Measurements from ENCODE around the gene TRMU.
"Not testable (repeated sequence)": the region's sequence is repeated elsewhere in the genome, so short reads cannot be mapped to it uniquely, and the experiment has no call there.

The TRMU gene

GRCh38 chr22:46300491-46300890, 35.0 kb upstream of the TRMU start:
- no peak for DNase-seq

GRCh38 chr22:46303347-46303965, 32.1 kb upstream of the TRMU start:
- DNase-seq = no peak

GRCh38 chr22:46308283-46308988, 27.1 kb upstream of the TRMU start:
- DNase-seq = no peak

DNA sequence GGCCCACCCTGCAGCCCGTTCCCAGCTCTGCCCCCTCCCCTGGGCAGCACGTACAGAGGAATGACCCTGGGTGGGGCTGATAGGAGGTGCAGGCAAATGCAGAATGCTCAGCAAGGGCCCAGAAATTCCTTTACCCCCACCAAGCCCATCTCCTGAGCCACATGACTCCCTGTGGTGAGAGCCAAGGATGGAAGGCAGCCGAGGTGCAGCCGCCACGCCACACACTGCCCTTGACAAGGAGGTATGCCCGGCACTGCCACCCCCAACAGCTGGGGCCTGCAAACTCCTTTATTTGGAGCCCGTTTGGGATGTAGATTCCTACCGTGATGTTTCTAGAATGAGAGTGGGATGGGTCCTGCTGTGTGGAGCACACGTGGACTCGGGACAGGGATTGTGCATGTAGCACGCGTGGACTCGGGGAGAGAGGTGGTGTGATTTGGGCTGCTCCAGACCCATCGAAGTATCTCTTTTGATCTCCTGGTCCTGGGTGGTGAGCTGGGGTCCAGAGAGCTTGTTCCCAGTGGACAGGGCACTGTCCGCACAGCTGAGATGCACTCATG, 25.9 kb upstream of the TRMU start:
- DNase-seq = no peak

DNA sequence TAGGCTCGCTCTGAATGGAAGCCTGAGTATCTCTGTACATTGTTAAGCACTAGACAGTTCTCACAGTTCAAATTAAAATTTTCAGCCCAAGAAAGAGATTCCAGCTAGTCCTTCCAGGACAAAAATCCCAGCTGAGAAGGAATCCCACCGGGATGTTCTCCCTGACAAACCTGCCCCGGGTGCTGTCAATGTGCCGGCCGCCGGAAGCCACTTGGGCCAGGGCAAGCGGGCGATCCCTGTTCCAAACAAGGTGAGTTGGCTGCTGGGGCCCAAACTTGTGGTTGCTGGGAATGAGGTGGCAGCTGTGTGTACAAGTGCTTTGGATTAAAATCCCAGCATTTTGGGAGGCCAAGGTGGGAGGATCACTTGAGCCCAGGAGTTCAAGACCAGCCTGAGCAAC, 23.5 kb upstream of the TRMU start:
- DNase-seq = no peak

- DNase-seq = not testable (repeated sequence)
Measured at GRCh38 chr22:46312848-46313247, 22.7 kb upstream of the TRMU start.

- DNase-seq = no peak
Measured at GRCh38 chr22:46315976-46316375, 19.5 kb upstream of the TRMU start.

GRCh38 chr22:46317646-46318045, 17.9 kb upstream of the TRMU start:
- no peak for DNase-seq

- DNase-seq = no peak
Measured at GRCh38 chr22:46318576-46318975, 16.9 kb upstream of the TRMU start.

GRCh38 chr22:46319319-46319718, 16.2 kb upstream of the TRMU start:
- no peak for DNase-seq

DNA sequence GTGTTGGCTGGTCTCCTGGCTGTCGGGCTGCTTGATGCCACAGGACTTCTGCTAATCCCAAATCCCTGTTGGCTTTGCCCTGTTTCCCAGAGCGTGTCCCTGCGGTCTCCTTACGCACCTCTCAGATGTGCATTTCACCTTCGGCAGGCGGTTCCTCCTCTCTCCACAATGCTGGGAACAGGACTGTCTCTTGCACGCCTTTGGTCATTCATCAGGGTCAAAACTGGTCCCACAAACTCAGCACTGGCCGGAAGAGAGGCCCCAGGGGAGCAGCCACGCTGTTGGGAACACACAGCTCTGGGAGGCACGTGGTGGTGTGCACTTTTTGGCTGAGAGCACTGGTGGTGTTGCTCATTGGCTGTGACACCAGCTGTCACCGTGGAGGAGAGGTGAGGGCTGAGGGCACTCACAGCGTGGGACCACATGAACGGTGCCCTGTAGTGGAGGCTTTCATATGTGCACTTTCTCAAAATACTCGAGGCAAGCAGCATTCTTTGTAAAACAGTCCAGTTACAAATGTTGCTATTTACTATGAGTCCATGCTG, 15.3 kb upstream of the TRMU start:
- DNase-seq = no peak

DNA sequence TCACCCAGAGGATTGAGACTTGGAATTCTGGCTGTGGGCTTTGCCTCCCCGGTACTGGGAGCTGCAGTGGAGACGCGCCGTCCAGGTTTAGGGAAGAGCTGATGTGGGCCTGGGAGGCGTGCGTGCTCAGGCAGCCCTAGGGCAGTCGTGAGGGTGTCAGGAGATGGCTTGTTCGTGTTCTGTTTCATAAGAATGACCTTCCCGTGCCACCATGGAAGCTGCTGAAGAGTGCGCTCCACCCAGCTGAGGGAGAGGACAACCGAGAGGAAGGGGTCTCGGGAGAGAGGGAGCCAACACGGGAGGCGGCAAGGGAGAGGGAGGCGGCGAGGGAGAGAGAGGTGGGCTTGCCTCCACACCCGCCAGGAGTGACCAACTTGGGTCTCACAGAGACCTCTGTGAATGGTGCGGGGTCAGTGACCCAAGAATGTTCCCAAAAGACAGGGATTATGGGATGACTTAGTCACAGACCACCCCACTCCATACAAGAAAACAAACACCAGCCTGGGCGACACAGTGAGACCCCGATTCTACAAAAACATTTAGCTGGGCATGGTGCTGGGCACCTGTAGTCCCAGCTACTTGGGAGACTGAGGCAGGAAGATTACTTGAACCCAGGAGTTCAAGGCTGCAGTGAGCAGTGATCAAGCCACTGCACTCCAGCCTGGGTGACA, 14.7 kb upstream of the TRMU start:
- DNase-seq = no peak

DNA sequence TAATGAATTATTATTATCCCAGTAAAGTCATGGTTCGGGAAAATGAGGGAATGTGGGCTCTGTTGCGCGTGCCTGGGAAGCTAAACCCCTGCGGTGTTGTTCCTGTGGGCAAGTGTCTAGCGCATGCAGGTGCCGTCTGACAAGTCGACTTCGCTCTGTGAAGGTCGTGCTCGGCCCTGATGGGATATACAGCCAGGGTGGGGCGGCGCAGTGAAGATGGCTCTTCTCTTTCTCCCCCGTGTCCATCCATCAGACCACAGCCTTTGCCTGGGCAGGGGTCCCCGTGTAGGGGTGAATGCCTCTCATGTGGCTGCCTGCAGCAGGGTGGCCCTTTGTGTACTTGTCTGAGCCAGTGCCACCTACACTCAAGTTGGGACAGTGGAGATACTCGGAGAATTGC, 12.8 kb upstream of the TRMU start:
- no peak for DNase-seq

GRCh38 chr22:46323162-46323561, 12.4 kb upstream of the TRMU start:
- no peak for DNase-seq

GRCh38 chr22:46326066-46326680, 9.3 kb upstream of the TRMU start:
- DNase-seq = no peak

GRCh38 chr22:46327691-46328465, 7.6 kb upstream of the TRMU start:
- no peak for DNase-seq

GRCh38 chr22:46328797-46329196, 6.7 kb upstream of the TRMU start:
- no peak for DNase-seq

DNA sequence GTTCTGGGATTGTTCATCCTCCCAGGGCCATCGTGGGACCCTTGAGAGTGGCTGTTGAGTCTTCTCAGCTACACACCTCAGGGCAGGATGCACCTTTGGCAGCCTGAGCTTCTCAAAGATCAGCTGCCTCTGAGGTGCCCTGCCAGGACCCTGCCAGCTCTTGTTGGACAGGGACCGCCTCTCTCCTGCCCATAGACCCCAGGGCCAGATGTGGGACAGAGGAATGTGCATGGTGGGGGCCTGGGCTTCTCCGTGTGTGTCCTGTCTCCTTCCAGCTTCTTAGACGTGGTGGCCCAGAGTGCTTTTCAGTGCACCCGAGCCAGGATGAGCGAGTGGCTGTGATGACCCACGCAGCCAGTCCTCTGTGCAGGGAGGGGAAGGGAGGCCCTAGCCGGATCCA, 5.9 kb upstream of the TRMU start:
- DNase-seq = no peak

DNA sequence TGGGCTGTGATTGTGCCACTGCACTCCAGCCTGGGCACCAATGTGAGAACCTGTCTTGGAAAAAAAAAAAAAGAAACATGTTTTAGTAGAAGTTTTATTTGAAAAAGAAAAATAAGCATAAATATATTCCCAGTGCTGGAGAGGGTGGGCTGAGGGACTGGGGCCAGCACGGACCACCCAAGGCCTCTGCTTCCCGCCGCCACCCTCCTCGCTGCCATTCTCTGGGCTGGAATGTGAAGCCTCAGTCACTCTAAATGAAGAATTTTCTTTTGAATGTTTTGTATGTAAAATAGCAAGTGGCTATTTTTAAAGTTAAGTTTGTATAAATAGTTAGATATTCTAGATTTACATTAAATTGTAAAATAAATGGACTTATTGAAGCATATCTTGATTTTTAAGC, 5.1 kb upstream of the TRMU start:
- DNase-seq = no peak

DNA sequence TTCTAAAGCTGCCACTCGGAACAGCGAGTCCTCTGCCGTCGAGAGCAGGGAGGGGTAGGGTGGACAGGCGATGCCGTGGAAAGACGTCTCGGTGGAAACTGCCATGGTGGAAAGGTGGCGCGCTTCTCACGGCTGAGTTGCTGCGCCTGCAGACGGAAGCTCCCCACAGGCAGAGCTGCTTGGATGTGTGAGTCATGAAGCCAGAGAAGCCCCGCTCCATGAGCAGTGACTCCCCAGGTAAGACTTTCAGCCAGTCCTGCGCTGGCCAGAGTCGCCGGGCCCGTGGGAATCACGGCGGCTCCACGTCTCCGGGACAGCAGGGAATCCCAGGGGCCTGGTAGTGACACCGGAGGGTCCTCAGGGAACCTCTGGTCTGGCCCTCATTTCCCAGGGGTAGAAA, 4.0 kb upstream of the TRMU start:
- DNase-seq = no peak

DNA sequence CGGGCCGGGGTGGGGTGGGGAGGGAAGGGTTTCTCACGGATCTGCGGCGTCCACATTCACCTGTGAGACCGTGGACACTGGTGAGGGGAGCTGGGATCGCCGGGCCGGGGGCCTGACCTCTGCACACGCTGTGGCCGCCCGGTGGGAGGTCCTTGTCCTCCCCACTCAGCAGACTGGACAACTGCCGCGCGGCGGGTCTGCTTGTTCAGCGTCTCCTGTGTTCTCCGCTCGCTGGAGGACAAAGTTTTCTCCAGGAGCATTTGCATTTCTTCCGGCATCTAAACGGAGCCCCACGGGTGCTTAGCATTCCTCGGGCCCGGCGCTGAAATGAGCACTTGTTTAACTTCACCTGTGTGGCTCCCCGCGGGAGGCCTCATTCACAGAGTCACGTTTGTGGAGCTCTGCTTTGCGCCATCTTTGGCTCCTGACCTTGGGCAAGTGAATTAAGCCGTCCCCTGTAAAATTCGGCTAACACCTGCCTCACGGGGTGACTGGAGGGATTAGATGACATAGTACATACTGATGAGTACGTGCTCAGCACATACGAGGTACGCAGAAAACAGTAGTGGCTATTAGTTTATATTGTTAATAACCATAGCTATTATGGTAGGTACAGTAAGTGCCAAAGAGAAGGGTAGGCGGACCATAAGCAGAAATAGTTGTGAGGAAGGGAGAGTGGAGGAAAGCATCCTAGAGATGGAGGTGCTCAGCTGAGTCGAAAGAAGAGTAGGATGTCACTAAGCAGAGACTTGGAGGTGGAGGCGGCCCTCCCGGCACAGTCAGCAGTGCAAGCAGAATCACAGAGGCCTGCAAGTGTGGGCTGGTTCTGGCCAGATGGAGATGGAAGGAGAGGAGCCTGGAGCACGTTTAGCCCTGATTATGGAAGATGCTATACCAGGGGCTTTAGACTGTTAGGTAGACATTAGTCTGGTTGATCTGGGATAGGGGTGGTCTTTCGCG, 885 bp downstream of the TRMU start:
- DNase-seq = no peak

All from MV-4-11 (cell line).